Measurements from ENCODE around the gene LGI2. TPM values are rescaled to one million over a fixed set of nuclear protein-coding genes. Genes with fewer than 3 reads are reported as not detected.

The LGI2 gene
- polyA plus RNA-seq, 10 donors = 3.0 to 14.2 (median 4.2) TPM

DNA sequence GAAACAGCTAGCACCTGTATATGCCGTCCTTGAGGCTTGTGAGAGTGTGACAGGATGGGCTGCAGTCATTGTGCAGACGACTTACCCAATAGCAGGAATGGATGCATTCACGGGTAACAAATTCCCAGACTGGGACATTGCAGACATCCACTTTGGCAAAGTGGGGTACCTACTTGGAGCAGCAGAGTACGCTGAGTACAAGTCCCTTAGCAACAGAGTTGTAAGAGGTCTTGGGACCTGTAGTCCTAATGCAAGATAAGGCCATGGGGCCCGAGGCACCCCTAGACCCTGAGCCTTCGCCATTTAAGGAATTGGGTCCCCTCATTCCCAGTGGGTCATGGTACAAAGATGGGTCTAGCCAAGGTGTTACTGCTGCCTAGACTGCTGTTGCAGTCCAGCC lies 62.5 kb downstream of the LGI2 start:
- no peak for DNase-seq

DNA sequence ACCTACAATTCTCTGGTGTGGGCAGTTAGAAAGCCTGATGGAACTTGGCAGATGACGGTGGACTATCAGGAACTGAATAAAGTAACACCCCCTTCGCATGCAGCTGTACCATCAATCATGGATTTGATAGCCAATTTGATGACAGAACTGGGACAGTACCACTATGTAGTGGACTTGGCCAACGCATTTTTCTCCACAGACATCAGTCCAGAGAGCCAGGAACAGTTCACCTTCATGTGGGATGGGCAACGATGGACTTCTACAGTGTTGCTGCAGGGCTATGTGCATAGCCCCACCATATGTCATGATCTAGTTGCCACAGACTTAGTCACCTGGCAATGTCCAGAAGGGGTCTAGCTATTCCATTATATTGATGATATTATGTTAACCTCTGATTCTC lies 63.4 kb downstream of the LGI2 start:
- no peak for DNase-seq

DNA sequence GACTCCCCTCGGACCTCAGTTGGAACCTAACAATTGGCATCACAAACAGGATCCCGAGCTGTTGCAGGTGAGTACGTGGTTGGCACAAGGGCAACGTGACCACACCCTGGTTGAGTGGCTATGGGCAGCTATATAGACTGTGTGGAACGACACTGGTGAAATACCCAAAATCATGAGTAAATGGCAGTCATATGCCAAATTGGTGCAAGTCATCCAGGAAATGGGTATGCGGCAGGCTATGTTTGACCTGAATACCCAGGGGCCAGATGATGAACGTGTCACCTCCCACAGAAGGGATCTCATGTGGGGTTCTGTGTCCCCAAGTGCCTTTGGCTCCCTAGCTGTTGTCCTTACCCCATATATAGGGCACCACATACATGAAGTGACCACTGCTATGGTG lies 64.7 kb downstream of the LGI2 start:
- DNase-seq = no peak

DNA sequence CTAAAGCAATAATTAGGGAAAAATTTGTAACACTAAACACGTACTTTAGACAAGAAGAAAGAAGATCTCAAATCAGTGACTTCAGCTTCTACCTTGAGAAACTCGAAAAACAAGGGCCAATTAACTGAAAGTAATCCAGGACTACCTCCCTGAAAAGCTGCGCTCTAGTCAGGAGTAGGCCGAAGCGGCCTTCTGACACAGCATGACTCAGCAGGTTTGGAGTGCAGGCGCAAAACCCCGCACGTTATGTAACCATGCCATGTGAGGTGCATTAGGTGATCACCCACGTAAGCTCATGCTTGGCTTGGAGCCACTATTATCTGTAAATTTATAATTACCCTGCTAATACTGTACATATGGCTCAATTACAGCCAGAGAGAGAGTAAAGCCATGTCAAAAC lies 65.1 kb downstream of the LGI2 start:
- no peak for DNase-seq

DNA sequence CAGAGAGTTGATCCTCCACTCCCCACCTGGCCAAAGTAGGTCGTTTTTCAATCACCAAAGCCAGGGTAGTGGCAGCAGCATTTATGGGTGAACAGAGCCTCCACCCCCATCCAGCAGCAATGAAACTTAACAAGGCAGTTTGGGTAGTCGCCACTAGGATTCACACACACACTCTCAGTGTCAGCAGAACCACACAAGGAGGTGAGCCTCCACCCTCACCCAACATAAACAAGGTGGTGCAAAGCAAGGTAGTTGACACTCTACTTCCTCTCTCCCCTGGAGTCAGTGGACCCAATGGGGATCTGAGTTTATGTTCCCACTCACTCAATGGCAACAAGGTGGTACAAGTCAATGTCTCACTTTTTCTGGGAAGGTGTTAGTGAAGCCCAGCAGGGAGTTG lies 67.5 kb downstream of the LGI2 start:
- no peak for DNase-seq

DNA sequence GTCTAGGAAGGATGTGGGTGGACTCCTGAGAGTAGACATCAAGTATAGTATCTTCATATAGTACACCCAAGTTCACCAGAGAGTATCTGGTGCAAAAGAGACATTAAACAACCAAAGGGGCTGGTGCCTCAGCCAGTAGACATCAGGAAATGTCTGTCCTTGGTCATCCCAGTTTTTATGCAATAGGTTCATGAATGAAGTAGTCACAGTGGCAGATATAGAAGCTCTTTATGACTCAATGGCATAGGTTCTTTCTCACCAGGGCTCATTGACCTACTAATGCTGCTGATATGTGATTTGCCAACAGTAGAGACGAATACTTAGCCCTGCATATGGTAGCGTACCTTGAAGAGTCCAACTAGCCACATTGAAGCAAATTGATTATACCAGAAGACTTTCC lies 72.9 kb downstream of the LGI2 start:
- no peak for DNase-seq

DNA sequence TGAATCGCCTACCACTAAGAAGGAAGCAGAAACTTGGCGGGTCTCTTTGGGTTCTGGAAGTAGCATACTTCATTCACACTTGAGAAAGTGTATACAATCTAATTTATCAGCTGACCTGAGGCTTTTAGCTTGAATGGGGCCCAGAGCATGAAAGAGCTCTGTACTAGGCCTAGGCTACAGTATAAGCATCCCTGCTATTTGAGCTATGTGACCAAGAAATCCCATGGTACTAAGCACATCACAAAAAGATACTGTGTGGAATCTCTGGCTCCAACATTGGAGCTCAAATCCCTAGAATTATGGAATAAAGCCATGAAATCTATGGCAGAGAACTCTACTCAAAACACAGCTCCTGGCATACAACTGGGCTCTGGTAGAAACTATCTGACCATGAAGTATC lies 74.0 kb downstream of the LGI2 start:
- no peak for DNase-seq

DNA sequence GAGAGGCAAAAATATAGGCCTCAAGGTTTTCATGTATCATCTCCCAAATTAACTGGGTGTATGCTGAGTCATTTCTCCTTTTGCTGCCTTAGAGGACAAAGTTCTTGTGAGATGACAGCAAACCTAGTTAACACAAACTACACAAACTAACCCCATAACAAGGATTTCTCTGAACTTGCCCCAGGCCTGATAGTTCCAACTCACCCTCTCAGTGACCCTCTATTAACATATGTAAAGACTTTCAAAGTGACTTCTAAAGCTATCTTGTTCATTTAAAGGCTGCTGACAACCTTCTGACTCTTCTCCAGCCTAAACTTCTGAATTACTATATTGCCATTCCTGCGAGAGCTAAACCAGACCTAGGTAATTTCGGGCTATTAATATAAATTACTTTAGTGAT lies 74.7 kb downstream of the LGI2 start:
- no peak for DNase-seq

DNA sequence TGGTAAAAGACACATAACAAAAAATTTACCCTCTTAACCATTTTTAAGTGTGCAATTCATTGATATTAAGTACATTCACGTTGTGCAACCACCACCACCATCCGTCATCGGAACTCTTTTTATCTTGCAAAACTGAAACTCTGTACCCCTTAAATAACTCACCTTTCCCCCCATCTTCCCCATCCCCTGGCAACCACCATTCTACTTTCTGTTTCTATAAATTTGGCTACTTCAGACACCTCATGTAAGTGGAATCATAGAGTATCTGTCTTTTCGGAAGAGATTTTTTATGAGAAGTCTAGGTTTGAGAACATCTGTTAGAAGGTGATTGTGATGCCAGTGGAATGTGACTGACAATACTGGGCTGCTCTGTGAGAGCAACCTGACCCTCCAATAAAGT lies 78.1 kb downstream of the LGI2 start:
- no peak for DNase-seq

DNA sequence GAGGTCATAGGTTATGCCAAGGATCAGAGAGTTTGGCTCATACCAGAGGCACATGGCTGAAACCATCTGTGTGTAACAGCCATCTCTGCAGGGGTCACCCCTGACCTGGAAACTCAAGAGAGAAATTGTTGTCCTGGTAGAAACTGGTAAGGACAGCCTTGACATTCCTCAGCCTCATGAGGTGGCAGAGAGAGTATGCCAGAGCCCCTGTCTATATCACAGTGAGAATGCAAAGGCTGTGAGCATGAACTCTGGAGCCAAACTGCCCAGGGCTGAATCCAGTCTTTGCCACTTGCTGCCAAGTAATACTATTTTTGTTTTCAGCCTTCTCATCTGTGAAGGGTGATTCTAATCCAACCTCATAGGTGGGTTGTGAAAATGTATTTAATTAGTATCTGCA lies 80.8 kb downstream of the LGI2 start:
- DNase-seq = no peak

Other genes starting within 250 kb of the LGI2 start
- gene SOD3, start 235.4 kb downstream of the LGI2 start, polyA plus RNA-seq (ENCODE audit: insufficient read length in 10 of 10) = 10 to 100 TPM; 18.7 to 44.7 (median 27.8) TPM
- 10 to 100 TPM in 7 of 10 donors, 1 to 10 TPM in 3; 8.0 to 16.6 (median 11.6) TPM for gene CCDC149, start 117.9 kb downstream of the LGI2 start, polyA plus RNA-seq (ENCODE audit: insufficient read length in 10 of 10)
- 10 to 100 TPM in 1 of 10 donors, 1 to 10 TPM in 9; 5.7 to 12.2 (median 8.0) TPM for gene SEPSECS, start 129.5 kb upstream of the LGI2 start, polyA plus RNA-seq (ENCODE audit: insufficient read length in 10 of 10)
- gene PI4K2B, start 203.1 kb upstream of the LGI2 start, polyA plus RNA-seq (ENCODE audit: insufficient read length in 10 of 10) = 10 to 100 TPM in 5 of 10 donors, 1 to 10 TPM in 5; 7.4 to 11.3 (median 10.0) TPM

Measured in muscle of back (tissue), 11 donors.